NCI-H2029 (cell line): ENCODE results near the gene RANBP3.
"Not testable (repeated sequence)": the region's sequence is repeated elsewhere in the genome, so short reads cannot be mapped to it uniquely, and the experiment has no call there.

ENCODE experiments used
- DNase-seq: peaks from one replicate; lab custom pipeline; 2025; lab: John Stamatoyannopoulos, UW

Gene RANBP3

GRCh38 chr19:5977785-5978605 is at the start of gene RANBP3:
RANBP3 (minus strand) TSS chr19:5978140; CDS start chr19:5978082, 58 bp downstream.
- peak; percentile 99 for DNase-seq

- DNase-seq: no peak
These were observed 48.7 kb upstream of the RANBP3 start for GRCh38 chr19:6026390-6027227.

- DNase-seq: not testable (repeated sequence)
These were observed 46.8 kb upstream of the RANBP3 start for GRCh38 chr19:6024756-6025155.

- no peak for DNase-seq
These were observed 46.0 kb upstream of the RANBP3 start for GRCh38 chr19:6023936-6024335.

- no peak for DNase-seq
These were observed 45.2 kb upstream of the RANBP3 start for GRCh38 chr19:6023085-6023682.

- DNase-seq: no peak
These were observed 44.7 kb upstream of the RANBP3 start for GRCh38 chr19:6022570-6023064.

GRCh38 chr19:6021878-6022569 is 44.1 kb upstream of the RANBP3 start:
- peak; percentile 87 for DNase-seq

GRCh38 chr19:6020972-6021805 is 43.2 kb upstream of the RANBP3 start:
- peak; percentile 87 for DNase-seq

- DNase-seq: peak; percentile 96
These were observed 42.4 kb upstream of the RANBP3 start for GRCh38 chr19:6020166-6020882.

GRCh38 chr19:6018786-6019185 is 40.8 kb upstream of the RANBP3 start:
- DNase-seq: no peak

GRCh38 chr19:6017576-6017975 is 39.6 kb upstream of the RANBP3 start:
- DNase-seq: no peak

- no peak for DNase-seq
These were observed 38.1 kb upstream of the RANBP3 start for GRCh38 chr19:6015841-6016545.

GRCh38 chr19:6014551-6015135 is 36.7 kb upstream of the RANBP3 start:
- DNase-seq: no peak

- no peak for DNase-seq
These were observed 34.7 kb upstream of the RANBP3 start for GRCh38 chr19:6012426-6013170.

- no peak for DNase-seq
These were observed 33.9 kb upstream of the RANBP3 start for GRCh38 chr19:6011794-6012193.

GRCh38 chr19:6011206-6011605 is 33.3 kb upstream of the RANBP3 start:
- DNase-seq: peak; percentile 44

- DNase-seq: no peak
These were observed 32.2 kb upstream of the RANBP3 start for GRCh38 chr19:6010107-6010506.

- no peak for DNase-seq
These were observed 29.9 kb upstream of the RANBP3 start for GRCh38 chr19:6007866-6008265.
